GM23338 (cell line): ENCODE data around the gene FNDC1. TPM values are rescaled to one million over a fixed set of nuclear protein-coding genes. Genes with fewer than 3 reads are reported as not detected.

Source experiments
- ATAC-seq: fragments of 200-7000 bp; cut with Tn5 transposase; 3 replicates; pipeline ENCODE4 v1.9.1; 2020
- DNase-seq: peaks from one replicate; pipeline ENCODE4 v3.0.0-alpha.2; 2015; ENCODE audit warnings: low spot score
- H2AFZ ChIP-seq: fragments of 200-600 bp; sonication (generic); 2 replicates; pipeline ENCODE4 v1.8.0; 2016; ENCODE audit warnings: antibody characterized with exemption, mild to moderate bottlenecking, moderate library complexity
- H3F3A ChIP-seq: fragments of 200-600 bp; sonication (generic); replicated peaks from 2 replicates; pipeline ENCODE4 v1.8.0; 2017; ENCODE audit warnings: antibody characterized with exemption, mixed run types, low read depth
- H3K27ac ChIP-seq: fragments of 200-600 bp; sonication (generic); 2 replicates; pipeline ENCODE4 v1.6.1; 2016; ENCODE audit warnings: low read depth
- H3K27me3 ChIP-seq: fragments of 200-600 bp; sonication (generic); 2 replicates; pipeline ENCODE4 v1.8.0; 2016; ENCODE audit warnings: mild to moderate bottlenecking, mixed run types, moderate library complexity; ENCODE audit not compliant: insufficient read depth
- H3K36me3 ChIP-seq: fragments of 200-600 bp; sonication (generic); 2 replicates; pipeline ENCODE4 v1.8.0; 2016; ENCODE audit warnings: mild to moderate bottlenecking; ENCODE audit not compliant: insufficient read depth
- H3K4me1 ChIP-seq: fragments of 200-600 bp; sonication (generic); 2 replicates; pipeline ENCODE4 v1.8.0; 2016; ENCODE audit warnings: mild to moderate bottlenecking, moderate library complexity; ENCODE audit not compliant: insufficient read depth
- H3K4me2 ChIP-seq: fragments of 200-600 bp; sonication (generic); 2 replicates; pipeline ENCODE4 v1.7.1; 2017; ENCODE audit warnings: mixed run types
- H3K4me3 ChIP-seq: fragments of 200-600 bp; sonication (generic); 2 replicates; pipeline ENCODE4 v1.6.1; 2016; ENCODE audit warnings: mixed run types
- H3K79me2 ChIP-seq: fragments of 200-600 bp; sonication (generic); replicated peaks from 2 replicates; pipeline ENCODE4 v1.8.0; 2017; ENCODE audit warnings: mild to moderate bottlenecking; ENCODE audit not compliant: insufficient read depth
- H3K9me2 ChIP-seq: fragments of 200-600 bp; sonication (generic); 2 replicates; pipeline ENCODE4 v1.8.0; 2017; ENCODE audit not compliant: insufficient read depth
- H4K20me1 ChIP-seq: fragments of 200-600 bp; sonication (generic); replicated peaks from 2 replicates; pipeline ENCODE4 v1.8.0; 2017; ENCODE audit warnings: mild to moderate bottlenecking; ENCODE audit not compliant: insufficient read depth
- H3K27ac Mint-ChIP-seq: 2 replicates; pipeline ENCODE4 v1.8.0; 2020; ENCODE audit warnings: inconsistent platforms, mild to moderate bottlenecking, moderate library complexity, mixed read lengths
- H3K27me3 Mint-ChIP-seq: 3 replicates; pipeline ENCODE4 v1.8.0; 2022; ENCODE audit warnings: low read depth, mild to moderate bottlenecking, moderate library complexity, mixed read lengths, inconsistent platforms; ENCODE audit not compliant: insufficient read depth, poor library complexity
- H3K36me3 Mint-ChIP-seq: 3 replicates; pipeline ENCODE4 v1.8.0; 2021; ENCODE audit warnings: low read depth, mild to moderate bottlenecking, inconsistent platforms, moderate library complexity, mixed read lengths
- H3K4me1 Mint-ChIP-seq: 3 replicates; pipeline ENCODE4 v1.8.0; 2020; ENCODE audit warnings: mild to moderate bottlenecking, inconsistent platforms, mixed read lengths
- H3K4me3 Mint-ChIP-seq: 3 replicates; pipeline ENCODE4 v1.8.0; 2021; ENCODE audit warnings: moderate library complexity, mild to moderate bottlenecking, inconsistent platforms, mixed read lengths
- H3K9me3 Mint-ChIP-seq: 3 replicates; pipeline ENCODE4 v1.8.0; 2020; ENCODE audit warnings: moderate library complexity, mild to moderate bottlenecking, inconsistent platforms, mixed read lengths
- CREB1 ChIP-seq: fragments of 250-450 bp; sonication (Bioruptor Pico); IDR thresholded peaks from 2 replicates; pipeline ENCODE4 v1.5.0; 2020; ENCODE audit warnings: low read depth, mild to moderate bottlenecking, moderate library complexity
- ETS1 ChIP-seq: IDR thresholded peaks from 2 replicates; pipeline ENCODE4 v1.6.1; 2016; ENCODE audit warnings: antibody characterized with exemption
- EZH2 ChIP-seq: fragments of 200-600 bp; sonication (generic); IDR thresholded peaks from one replicate; pipeline ENCODE4 v1.8.0; 2017; ENCODE audit warnings: antibody characterized with exemption, mild to moderate bottlenecking, low read depth; ENCODE audit not compliant: unreplicated experiment
- EZH2phosphoT487 ChIP-seq: fragments of 200-600 bp; sonication (generic); IDR thresholded peaks from one replicate; pipeline ENCODE4 v1.8.1; 2018; ENCODE audit warnings: antibody characterized with exemption; ENCODE audit not compliant: unreplicated experiment
- JUNB ChIP-seq: IDR thresholded peaks from one replicate; pipeline ENCODE4 v1.6.1; 2016; ENCODE audit warnings: antibody characterized with exemption; ENCODE audit not compliant: unreplicated experiment
- NANOG ChIP-seq: IDR thresholded peaks from 2 replicates; pipeline ENCODE4 v1.6.1; 2016; ENCODE audit warnings: antibody characterized with exemption, borderline replicate concordance
- POLR2AphosphoS5 ChIP-seq: IDR thresholded peaks from 2 replicates; pipeline ENCODE4 v1.6.1; 2016; ENCODE audit warnings: antibody characterized with exemption, low read depth
- REST ChIP-seq: IDR thresholded peaks from one replicate; pipeline ENCODE4 v1.6.1; 2018; ENCODE audit warnings: antibody characterized with exemption; ENCODE audit not compliant: unreplicated experiment
- STAT1 ChIP-seq: IDR thresholded peaks from one replicate; pipeline ENCODE4 v1.6.1; 2016; ENCODE audit warnings: antibody characterized with exemption; ENCODE audit not compliant: unreplicated experiment
- ZNF114 ChIP-seq: fragments of 250-450 bp; sonication (Bioruptor Pico); IDR thresholded peaks from 2 replicates; pipeline ENCODE4 v1.5.0; 2020; ENCODE audit warnings: mild to moderate bottlenecking, moderate library complexity
- ZNF331 ChIP-seq: fragments of 250-450 bp; sonication (Bioruptor Pico); IDR thresholded peaks from 2 replicates; pipeline ENCODE4 v1.5.0; 2020; ENCODE audit warnings: low read depth, mild to moderate bottlenecking, moderate library complexity
- ZNF462 ChIP-seq: fragments of 250-450 bp; sonication (Bioruptor Pico); IDR thresholded peaks from 2 replicates; pipeline ENCODE4 v1.5.0; 2020; ENCODE audit warnings: mild to moderate bottlenecking, moderate library complexity
- polyA plus RNA-seq: library from polyadenylated mRNA; unstranded; fragments of >200 nt; fragmentation: Nextera tagmentation; extraction: Ambion mirVana; gene quantifications from 2 replicates; pipeline ENCODE4 v1.2.1, GENCODE V29; 2016
- total RNA-seq: library from RNA; depleted of rRNA; stranded (reverse); fragments of >200 nt; shearing (Covaris generic); gene quantifications from 2 replicates; pipeline ENCODE4 v1.2.3, GENCODE V29; 2014
- TF ChIP-seq, protein P1 (sequence below), 2 experiments: fragments of 200-600 bp in 1 of 2; sonication (generic) in 1 of 2; conservative IDR thresholded peaks; 2 replicates each; pipeline versions ENCODE4 v1.5.1 to v1.6.1; 2016 to 2017; ENCODE audit warnings: antibody characterized with exemption in 2 of 2, low read depth in 2 of 2, mild to moderate bottlenecking in 2 of 2, moderate library complexity in 1 of 2

The FNDC1 gene
- total and polyA plus RNA-seq, 2 experiments from 2014 or later = 0.38 to 0.57 TPM

- H3K27ac Mint-ChIP-seq = no peak overlapping the region
Observed at GRCh38 chr6:159301810-159302593, 132.8 kb downstream of the FNDC1 start.

More at GRCh38 chr6:159301810-159302593, 132.8 kb downstream of the FNDC1 start:
- no peaks in the 10 kb centered on the region for H4K20me1 ChIP-seq
- DNase-seq = no peak
- no peak overlapping the region for H3K4me2 ChIP-seq
- no peak overlapping the region for H3K27ac ChIP-seq
- no peak overlapping the region for H2AFZ ChIP-seq
- H3K4me3 Mint-ChIP-seq = no peak overlapping the region
- H3K4me1 ChIP-seq = no peaks in the 10 kb centered on the region; the same call in 1 of the 2 replicates
- H3K79me2 ChIP-seq = no peaks in the 10 kb centered on the region
- H3K27me3 ChIP-seq = no peaks in the 10 kb centered on the region
- no peak overlapping the region for H3K4me3 ChIP-seq
- peaks cover 5% of the 10 kb centered on the region for H3K27me3 Mint-ChIP-seq
- TF ChIP-seq REST = no peak
- no peak for TF ChIP-seq ZNF462 (CRISPR knock-in tag)
- TF ChIP-seq CREB1 = no peak
- no peak for TF ChIP-seq JUNB
- TF ChIP-seq EZH2phosphoT487 = no peak
- TF ChIP-seq STAT1 = no peak
- TF ChIP-seq ETS1 = no peak
- TF ChIP-seq ZNF331 (CRISPR knock-in tag) = no peak
- TF ChIP-seq ZNF114 = no peak
- TF ChIP-seq POLR2AphosphoS5 = no peak
- TF ChIP-seq EZH2 = no peak
- TF ChIP-seq, protein P1, sequence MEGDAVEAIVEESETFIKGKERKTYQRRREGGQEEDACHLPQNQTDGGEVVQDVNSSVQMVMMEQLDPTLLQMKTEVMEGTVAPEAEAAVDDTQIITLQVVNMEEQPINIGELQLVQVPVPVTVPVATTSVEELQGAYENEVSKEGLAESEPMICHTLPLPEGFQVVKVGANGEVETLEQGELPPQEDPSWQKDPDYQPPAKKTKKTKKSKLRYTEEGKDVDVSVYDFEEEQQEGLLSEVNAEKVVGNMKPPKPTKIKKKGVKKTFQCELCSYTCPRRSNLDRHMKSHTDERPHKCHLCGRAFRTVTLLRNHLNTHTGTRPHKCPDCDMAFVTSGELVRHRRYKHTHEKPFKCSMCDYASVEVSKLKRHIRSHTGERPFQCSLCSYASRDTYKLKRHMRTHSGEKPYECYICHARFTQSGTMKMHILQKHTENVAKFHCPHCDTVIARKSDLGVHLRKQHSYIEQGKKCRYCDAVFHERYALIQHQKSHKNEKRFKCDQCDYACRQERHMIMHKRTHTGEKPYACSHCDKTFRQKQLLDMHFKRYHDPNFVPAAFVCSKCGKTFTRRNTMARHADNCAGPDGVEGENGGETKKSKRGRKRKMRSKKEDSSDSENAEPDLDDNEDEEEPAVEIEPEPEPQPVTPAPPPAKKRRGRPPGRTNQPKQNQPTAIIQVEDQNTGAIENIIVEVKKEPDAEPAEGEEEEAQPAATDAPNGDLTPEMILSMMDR (conservative IDR thresholded peaks at IDR 0.05; ENCODE audit: low read depth in 2 of 2) = no peak
- TF ChIP-seq NANOG = no peak
- peaks cover 4% of the 10 kb centered on the region; the same call in 1 of the 3 replicates for H3K36me3 Mint-ChIP-seq
- no peaks in the 10 kb centered on the region for H3F3A ChIP-seq
- peaks cover 9% of the 10 kb centered on the region for H3K9me3 Mint-ChIP-seq
- no peak for ATAC-seq
- peaks cover 16% of the 10 kb centered on the region for H3K4me1 Mint-ChIP-seq
- no peaks in the 10 kb centered on the region for H3K36me3 ChIP-seq
- H3K9me2 ChIP-seq = no peaks in the 10 kb centered on the region
